WI38 (cell line): ENCODE measurements around the gene GCSAML.

Experiments used
- H3K4me3 ChIP-seq: 2 replicates; pipeline ENCODE4 v1.5.1; 2011; ENCODE audit warnings: low read depth, mild to moderate bottlenecking, control low read depth, low read length
- CTCF ChIP-seq: IDR thresholded peaks from 2 replicates; pipeline ENCODE4 v1.5.1; 2012; ENCODE audit warnings: low read depth, mild to moderate bottlenecking, control low read depth, low read length

GCSAML gene

GRCh38 chr1:247540581-247540980, 8.4 kb upstream of the GCSAML start:
- no peak overlapping the region for H3K4me3 ChIP-seq
- TF ChIP-seq CTCF, result no peak

GRCh38 chr1:247542811-247543210, 6.1 kb upstream of the GCSAML start:
- H3K4me3 ChIP-seq, result no peak overlapping the region
- no peak for TF ChIP-seq CTCF

GRCh38 chr1:247548092-247548491, 842 bp upstream of the GCSAML start:
- TF ChIP-seq CTCF, result no peak
- H3K4me3 ChIP-seq, result no peak overlapping the region

GRCh38 chr1:247551721-247552120, 2.8 kb downstream of the GCSAML start:
- no peak overlapping the region for H3K4me3 ChIP-seq
- no peak for TF ChIP-seq CTCF

- H3K4me3 ChIP-seq, result no peak overlapping the region
- TF ChIP-seq CTCF, result no peak
These were observed 3.3 kb downstream of the GCSAML start for GRCh38 chr1:247552231-247552630.

GRCh38 chr1:247557926-247558674, 9.2 kb downstream of the GCSAML start:
- TF ChIP-seq CTCF, result no peak
- no peak overlapping the region for H3K4me3 ChIP-seq

- no peak for TF ChIP-seq CTCF
- no peak overlapping the region for H3K4me3 ChIP-seq
These were observed 12.8 kb downstream of the GCSAML start for GRCh38 chr1:247561711-247562110.
